ENCODE results near the gene MTHFD2L. TPM values are rescaled to one million over a fixed set of nuclear protein-coding genes. Genes with fewer than 3 reads are reported as not detected.

The MTHFD2L gene
- total RNA-seq, 1 experiment from 2014 or later = 24.1 TPM

GRCh38 chr4:74287791-74288190 lies 129.9 kb downstream of the MTHFD2L start:
- CTCF ChIA-PET = no interaction called here
- Mint-ChIP-seq H3K27ac (ENCODE audit: unreplicated experiment) (no peak overlapping the region), H3K4me3 (ENCODE audit: low read depth, unreplicated experiment) (no peak overlapping the region), H3K9me3 (ENCODE audit: low read depth, unreplicated experiment) (no peaks in the 10 kb centered on the region), H3K36me3 (ENCODE audit: insufficient read depth, unreplicated experiment) (peaks cover 4% of the 10 kb centered on the region), H3K27me3 (ENCODE audit: unreplicated experiment) (no peaks in the 10 kb centered on the region), H3K4me1 (ENCODE audit: low read depth, unreplicated experiment) (peaks cover 8% of the 10 kb centered on the region)
- no peak for TF ChIP-seq CTCF (IDR thresholded peaks at IDR 0.05; ENCODE audit: unreplicated experiment)
- intact Hi-C loops (cut with micrococcal nuclease; ENCODE audit: unreplicated experiment) = no loop called here
- no peak for DNase-seq
- no TSS peak for BruUV-seq (replicated peaks)

- Mint-ChIP-seq H3K27ac (ENCODE audit: unreplicated experiment) (no peak overlapping the region), H3K36me3 (ENCODE audit: insufficient read depth, unreplicated experiment) (no peaks in the 10 kb centered on the region), H3K27me3 (ENCODE audit: unreplicated experiment) (no peaks in the 10 kb centered on the region), H3K4me1 (ENCODE audit: low read depth, unreplicated experiment) (no peaks in the 10 kb centered on the region), H3K4me3 (ENCODE audit: low read depth, unreplicated experiment) (no peak overlapping the region), H3K9me3 (ENCODE audit: low read depth, unreplicated experiment) (no peaks in the 10 kb centered on the region)
- TF ChIP-seq CTCF (IDR thresholded peaks at IDR 0.05; ENCODE audit: unreplicated experiment) = no peak
- intact Hi-C loops (cut with micrococcal nuclease; ENCODE audit: unreplicated experiment) = no loop called here
- BruUV-seq (replicated peaks) = no TSS peak
- no peak for DNase-seq
- CTCF ChIA-PET = no interaction called here
These were observed 133.6 kb downstream of the MTHFD2L start for GRCh38 chr4:74291471-74291870.

- DNase-seq = no peak
- no peaks in the 10 kb centered on the region for H3K4me1 Mint-ChIP-seq (ENCODE audit: low read depth, unreplicated experiment)
- no peak for TF ChIP-seq CTCF (IDR thresholded peaks at IDR 0.05; ENCODE audit: unreplicated experiment)
- no peak overlapping the region for H3K4me3 Mint-ChIP-seq (ENCODE audit: low read depth, unreplicated experiment)
- H3K36me3 Mint-ChIP-seq (ENCODE audit: insufficient read depth, unreplicated experiment) = no peaks in the 10 kb centered on the region
- CTCF ChIA-PET = no interaction called here
- H3K27ac Mint-ChIP-seq (ENCODE audit: unreplicated experiment) = no peak overlapping the region
- no peaks in the 10 kb centered on the region for H3K9me3 Mint-ChIP-seq (ENCODE audit: low read depth, unreplicated experiment)
- no peaks in the 10 kb centered on the region for H3K27me3 Mint-ChIP-seq (ENCODE audit: unreplicated experiment)
- no TSS peak for BruUV-seq (replicated peaks)
- intact Hi-C loops (cut with micrococcal nuclease; ENCODE audit: unreplicated experiment) = no loop called here
These were observed 134.4 kb downstream of the MTHFD2L start for GRCh38 chr4:74292111-74292870.

GRCh38 chr4:74293558-74293957 lies 135.6 kb downstream of the MTHFD2L start:
- Mint-ChIP-seq H3K27me3 (ENCODE audit: unreplicated experiment) (no peaks in the 10 kb centered on the region), H3K27ac (ENCODE audit: unreplicated experiment) (no peak overlapping the region), H3K4me3 (ENCODE audit: low read depth, unreplicated experiment) (no peak overlapping the region), H3K36me3 (ENCODE audit: insufficient read depth, unreplicated experiment) (no peaks in the 10 kb centered on the region), H3K9me3 (ENCODE audit: low read depth, unreplicated experiment) (no peaks in the 10 kb centered on the region), H3K4me1 (ENCODE audit: low read depth, unreplicated experiment) (no peaks in the 10 kb centered on the region)
- no peak for DNase-seq
- TF ChIP-seq CTCF (IDR thresholded peaks at IDR 0.05; ENCODE audit: unreplicated experiment) = no peak
- CTCF ChIA-PET = interaction anchor here (0.6 kb wide), 1 partner anchor 767 kb away, joined by 3 read pairs; no protein-coding TSS in a partner anchor
- BruUV-seq (replicated peaks) = no TSS peak
- intact Hi-C loops (cut with micrococcal nuclease; ENCODE audit: unreplicated experiment) = no loop called here

All from Calu3 (cell line).